ENCODE results near the gene PSME3IP1.

PSME3IP1 gene

DNA sequence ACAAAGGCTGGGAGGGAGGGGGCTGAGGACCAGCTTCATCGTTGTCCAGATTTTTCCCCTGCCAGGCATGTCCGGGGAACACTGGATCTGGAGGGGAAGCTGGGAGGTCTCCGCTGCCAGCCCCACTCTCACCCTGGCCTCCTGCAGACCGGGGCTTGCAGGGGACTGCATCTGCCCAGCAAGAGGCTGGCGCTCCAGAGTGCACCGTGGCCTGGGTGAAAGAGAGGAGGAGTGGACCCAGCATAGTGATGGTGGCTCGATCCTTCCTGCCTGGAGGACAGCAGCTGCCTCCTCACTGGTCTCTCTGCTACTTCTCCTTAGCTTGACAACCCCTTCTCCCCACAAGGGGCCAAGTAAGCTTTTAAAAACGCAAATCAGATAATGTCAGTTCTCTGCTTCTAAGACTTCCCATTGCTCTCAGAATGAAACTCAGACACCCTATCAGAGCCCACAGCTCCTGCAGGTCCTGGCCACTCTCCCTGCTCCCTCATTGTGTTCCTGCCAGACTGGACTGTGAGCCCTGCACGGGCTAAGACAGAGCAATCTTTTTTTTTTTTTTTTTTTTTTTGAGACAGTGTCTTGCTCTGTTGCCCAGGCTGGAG is 78.4 kb downstream of the PSME3IP1 start:
- no peak overlapping the region for H3K4me3 ChIP-seq (ENCODE audit: low read length)
- no peak overlapping the region for H3K9ac ChIP-seq (ENCODE audit: low read length)
- H3K27ac ChIP-seq (ENCODE audit: low read depth, low read length): no peak overlapping the region
- H3K4me1 ChIP-seq (ENCODE audit: control insufficient read depth, insufficient read depth, low read length): no peaks in the 10 kb centered on the region
- no peaks in the 10 kb centered on the region for H3K27me3 ChIP-seq (ENCODE audit: control insufficient read depth, insufficient read depth, low read length)
- H3K36me3 ChIP-seq (ENCODE audit: control insufficient read depth, insufficient read depth, low read length): no peaks in the 10 kb centered on the region

DNA sequence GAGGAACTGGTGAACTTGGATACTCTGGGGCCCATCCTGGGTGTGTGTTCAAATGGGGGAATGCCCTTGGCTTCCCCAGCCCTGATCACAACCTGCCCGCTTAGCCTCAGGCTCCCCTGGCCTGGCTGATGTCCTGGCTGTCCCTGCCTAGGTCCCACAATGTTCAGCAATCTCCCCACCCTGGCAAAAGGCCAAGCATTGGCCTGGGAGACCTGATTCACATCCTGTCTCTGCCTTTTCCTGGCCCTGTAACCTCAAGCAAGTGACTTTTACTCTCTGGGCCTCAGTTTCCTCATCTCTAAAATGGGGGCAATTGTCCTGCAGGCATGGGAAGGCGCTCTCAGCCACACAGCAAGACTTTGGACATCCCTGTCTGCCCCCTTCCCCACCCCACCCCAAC is 79.1 kb downstream of the PSME3IP1 start:
- H3K27me3 ChIP-seq (ENCODE audit: control insufficient read depth, insufficient read depth, low read length): no peaks in the 10 kb centered on the region
- H3K4me1 ChIP-seq (ENCODE audit: control insufficient read depth, insufficient read depth, low read length): no peaks in the 10 kb centered on the region
- no peaks in the 10 kb centered on the region for H3K36me3 ChIP-seq (ENCODE audit: control insufficient read depth, insufficient read depth, low read length)
- H3K9ac ChIP-seq (ENCODE audit: low read length): no peak overlapping the region
- H3K27ac ChIP-seq (ENCODE audit: low read depth, low read length): no peak overlapping the region
- no peak overlapping the region for H3K4me3 ChIP-seq (ENCODE audit: low read length)

DNA sequence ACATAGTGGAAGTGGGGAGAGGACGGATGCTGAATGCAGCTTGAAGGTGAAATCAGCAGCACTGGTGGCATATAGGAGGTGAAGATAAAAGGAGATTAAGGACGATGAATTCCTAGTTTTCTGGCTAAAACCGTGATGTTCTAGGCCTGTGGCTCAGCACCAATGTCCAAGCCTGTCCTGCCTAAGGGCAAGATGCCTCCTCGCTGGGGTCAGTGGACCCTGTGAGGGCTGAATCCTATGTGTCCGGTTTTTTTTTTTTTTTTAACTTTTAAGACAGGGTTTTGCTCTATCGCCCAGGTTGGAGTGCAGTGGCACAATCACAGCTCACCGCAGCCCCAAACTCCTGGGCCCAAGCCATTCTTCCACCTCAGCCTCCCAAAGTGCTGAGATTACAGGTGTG is 80.7 kb downstream of the PSME3IP1 start:
- Histone ChIP-seq H3K27me3 (ENCODE audit: control insufficient read depth, insufficient read depth, low read length) (no peaks in the 10 kb centered on the region), H3K36me3 (ENCODE audit: control insufficient read depth, insufficient read depth, low read length) (no peaks in the 10 kb centered on the region), H3K9ac (ENCODE audit: low read length) (no peak overlapping the region), H3K4me3 (ENCODE audit: low read length) (no peak overlapping the region), H3K4me1 (ENCODE audit: control insufficient read depth, insufficient read depth, low read length) (no peaks in the 10 kb centered on the region), H3K27ac (ENCODE audit: low read depth, low read length) (no peak overlapping the region)

DNA sequence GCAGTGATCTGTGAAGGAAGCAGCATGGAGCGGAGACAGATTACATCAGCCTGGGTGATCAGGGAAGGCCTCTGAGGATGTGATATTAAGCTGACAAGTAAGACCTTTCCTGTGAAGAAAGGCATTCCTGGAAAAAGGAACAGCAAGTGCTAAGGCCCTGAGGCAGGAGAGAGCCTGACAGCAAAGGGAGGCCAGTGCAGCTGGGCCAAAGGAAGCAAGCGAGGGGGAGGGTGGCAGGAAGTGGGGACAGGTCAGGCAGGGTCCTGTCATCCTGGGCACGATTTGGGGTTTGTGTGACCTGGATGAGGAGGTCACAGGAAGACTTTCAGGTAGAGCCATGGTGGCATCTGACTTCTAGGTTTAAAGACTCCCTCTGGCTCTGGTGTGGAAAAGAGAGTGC is 81.1 kb downstream of the PSME3IP1 start:
- Histone ChIP-seq H3K27me3 (ENCODE audit: control insufficient read depth, insufficient read depth, low read length) (no peaks in the 10 kb centered on the region), H3K27ac (ENCODE audit: low read depth, low read length) (no peak overlapping the region), H3K36me3 (ENCODE audit: control insufficient read depth, insufficient read depth, low read length) (no peaks in the 10 kb centered on the region), H3K9ac (ENCODE audit: low read length) (no peak overlapping the region), H3K4me1 (ENCODE audit: control insufficient read depth, insufficient read depth, low read length) (no peaks in the 10 kb centered on the region), H3K4me3 (ENCODE audit: low read length) (no peak overlapping the region)

DNA sequence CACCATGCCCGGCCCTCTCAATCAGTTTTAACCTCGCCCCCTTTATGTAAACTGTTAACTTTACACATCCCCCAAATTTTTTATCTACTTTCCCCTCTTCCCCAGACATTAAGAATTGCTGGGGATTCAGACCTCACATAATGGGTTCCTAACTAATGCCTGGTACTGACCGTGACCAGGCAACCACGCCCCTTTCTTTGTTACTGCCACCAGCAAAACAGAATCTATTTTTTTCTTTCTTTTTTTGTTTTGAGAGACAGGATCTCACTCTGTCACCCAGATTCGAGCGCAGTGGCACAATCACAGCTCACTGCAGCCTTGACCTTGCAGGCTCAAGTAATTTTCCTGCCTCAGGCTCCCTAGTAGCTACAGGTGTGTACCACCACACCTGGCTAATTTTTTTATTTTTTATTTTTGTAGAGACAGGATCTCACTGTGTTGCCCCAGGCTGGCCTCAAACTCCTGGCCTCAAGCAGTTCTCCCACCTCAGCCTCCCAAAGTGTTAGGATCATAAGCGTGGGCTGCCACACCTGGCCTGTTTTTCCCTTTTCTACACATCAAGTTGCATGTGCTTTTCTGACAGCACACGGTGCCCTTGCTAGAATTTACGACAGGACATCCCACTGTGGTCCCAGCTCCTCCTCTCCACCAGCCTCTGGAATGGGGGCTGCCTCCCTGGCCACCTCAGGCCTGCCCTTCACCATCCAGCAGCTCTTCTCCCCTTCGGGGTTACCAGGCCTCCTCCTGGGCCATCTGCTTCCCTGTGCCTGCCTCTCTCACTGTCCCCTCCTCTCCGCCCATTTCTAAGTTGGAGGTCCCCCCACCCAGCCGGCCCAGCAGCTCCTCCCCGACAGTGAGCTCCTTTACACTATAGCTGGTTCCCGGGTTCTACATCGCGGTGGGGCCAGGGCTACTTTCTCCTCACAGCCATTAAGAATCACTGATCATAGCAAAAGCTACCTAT is 82.7 kb downstream of the PSME3IP1 start:
- no peaks in the 10 kb centered on the region for H3K36me3 ChIP-seq (ENCODE audit: control insufficient read depth, insufficient read depth, low read length)
- no peak overlapping the region for H3K27ac ChIP-seq (ENCODE audit: low read depth, low read length)
- H3K9ac ChIP-seq (ENCODE audit: low read length): no peak overlapping the region
- H3K4me1 ChIP-seq (ENCODE audit: control insufficient read depth, insufficient read depth, low read length): no peaks in the 10 kb centered on the region
- no peaks in the 10 kb centered on the region for H3K27me3 ChIP-seq (ENCODE audit: control insufficient read depth, insufficient read depth, low read length)
- no peak overlapping the region for H3K4me3 ChIP-seq (ENCODE audit: low read length)

Measured in rectal smooth muscle tissue (tissue), 1 donor.